Aorta (tissue), 5 donors: Measurements from ENCODE around the gene PABPC1L. TPM values are rescaled to one million over a fixed set of nuclear protein-coding genes. Genes with fewer than 3 reads are reported as not detected.

ENCODE experiments used
- ATAC-seq: fragments of 200-7000 bp; cut with Tn5 transposase; one replicate; pipeline ENCODE4 v1.9.1; 2022; ENCODE audit warnings: moderate library complexity; ENCODE audit not compliant: low FRiP score
- DNase-seq, 2 donors: peaks; one replicate each; pipeline ENCODE4 v3.0.0-alpha.2; 2020
- H3K27ac ChIP-seq, 2 donors: one replicate each; pipeline ENCODE4 v1.5.1; 2013; ENCODE audit warnings: low read length in 2 of 2, mild to moderate bottlenecking in 2 of 2, moderate library complexity in 2 of 2, control low read depth in 1 of 2, inconsistent platforms in 1 of 2, low read depth in 1 of 2
- H3K27me3 ChIP-seq, 2 donors: one replicate each; pipeline ENCODE4 v1.6.1; 2013; ENCODE audit warnings: control low read depth in 1 of 2, low read length in 1 of 2, mild to moderate bottlenecking in 1 of 2, moderate library complexity in 1 of 2; ENCODE audit not compliant: insufficient read depth in 2 of 2, control insufficient read depth in 1 of 2
- H3K36me3 ChIP-seq, 2 donors: one replicate each; pipeline ENCODE4 v1.6.1; 2013; ENCODE audit warnings: control low read depth in 1 of 2, low read length in 1 of 2, mild to moderate bottlenecking in 1 of 2; ENCODE audit not compliant: insufficient read depth in 2 of 2, control insufficient read depth in 1 of 2
- H3K4me1 ChIP-seq, 2 donors: one replicate each; pipeline ENCODE4 v1.6.1; 2013; ENCODE audit warnings: low read length in 2 of 2, control low read depth in 1 of 2, mild to moderate bottlenecking in 1 of 2, moderate library complexity in 1 of 2; ENCODE audit not compliant: insufficient read depth in 2 of 2, control insufficient read depth in 1 of 2
- H3K4me3 ChIP-seq, 2 donors: one replicate each; pipeline ENCODE4 v1.5.1; 2013; ENCODE audit warnings: low read length in 2 of 2, control low read depth in 1 of 2, mild to moderate bottlenecking in 1 of 2
- H3K9me3 ChIP-seq: one replicate; pipeline ENCODE4 v1.6.1; 2013; ENCODE audit warnings: mild to moderate bottlenecking, low read length; ENCODE audit not compliant: control insufficient read depth
- WGBS, 2 donors: extraction: QIAGEN DNeasy Blood & Tissue Kit; methylation state at CpG; one replicate each; pipeline ENCODE4 v1.1.7; 2013; 5-methylcytosine and 5-hydroxymethylcytosine counted together
- intact Hi-C, 2 donors: fragments of 100-400 bp; cut with DNase I; formaldehyde crosslinking; loops; one replicate each; pipeline versions ENCODE4 v1.14.2 to v1.15.0; 2022
- polyA plus RNA-seq, 2 donors: library from polyadenylated mRNA; stranded (reverse); fragments of 200-250 nt; gene quantifications; one replicate each; pipeline ENCODE4 v1.2.3, GENCODE V29; 2013
- total RNA-seq, 2 donors: library from RNA; stranded (reverse); fragmentation: NEBNext Ultra II Directional; extraction: Animal tissue kit (Norgen Biotek cat#: 25700); gene quantifications; one replicate each; pipeline ENCODE4 v1.2.1, GENCODE V29; 2021
- donor health status: healthy with polysubstance abuse.
- donor health status: Bipolar disorder and iron deficiency.
- donor health status: DM: no; HTN: no; CAD: no.
- donor health status: DM: no; HTN: no; CAD: no.
- donor health status: DM: yes; HTN: yes; CAD: no.

Gene PABPC1L
- total and polyA plus RNA-seq, 4 donors = 1.4 to 77.2 (median 24.4) TPM

GRCh38 chr20:44963325-44964215, 53.7 kb downstream of the PABPC1L start:
- 76% methylated on average over 4 of the region's 4 CpGs for WGBS, 2 donors
- Histone ChIP-seq H3K4me1 (peaks cover 0 to 2% of the 10 kb centered on the region in 2 donors), H3K4me3 (no peak overlapping the region), H3K27me3 (no peaks in the 10 kb centered on the region), H3K36me3 (no peaks in the 10 kb centered on the region), H3K9me3 (no peaks in the 10 kb centered on the region), H3K27ac (no peak overlapping the region)
- DNase-seq = no peak
- intact Hi-C loops = no loop called here
- ATAC-seq = no peak

DNA sequence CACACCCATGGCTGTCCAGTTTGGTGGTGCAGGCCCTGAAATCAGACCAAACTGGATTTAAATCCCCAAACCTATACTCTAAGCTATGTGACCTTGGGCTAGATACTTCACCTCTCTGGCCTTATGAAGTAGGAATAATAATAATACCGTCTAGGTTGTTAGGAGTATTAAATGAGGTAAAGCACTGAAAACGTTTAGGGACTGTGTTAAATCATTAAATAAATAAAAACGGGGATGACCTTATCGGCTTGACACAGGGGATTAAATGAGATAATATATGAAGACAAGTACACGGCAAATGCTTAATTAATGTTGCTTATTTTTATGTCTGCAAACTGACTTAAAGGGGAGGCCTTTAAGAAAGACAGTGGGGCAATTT, 55.8 kb downstream of the PABPC1L start:
- DNase-seq = no peak
- WGBS, 2 donors = 37 to 42% methylated on average over 5 of the region's 5 CpGs
- Histone ChIP-seq H3K4me3 (peak overlapping the region; percentile 43 to 45), H3K27ac (peak overlapping the region in 1 of 2 donors; percentile 83), H3K27me3 (no peaks in the 10 kb centered on the region), H3K9me3 (no peaks in the 10 kb centered on the region), H3K4me1 (peaks cover 0 to 2% of the 10 kb centered on the region in 2 donors), H3K36me3 (no peaks in the 10 kb centered on the region)
- intact Hi-C loops = loop anchor here in 1 of 2 donors (5.0 kb wide), 1 partner anchor 78 kb away; the partner anchor contains the start of gene YWHAB
- no peak for ATAC-seq

GRCh38 chr20:44966030-44966961, 56.4 kb downstream of the PABPC1L start, which contains the start of gene STK4:
Gene STK4, plus strand, starts transcription at chr20:44966512. Its CDS starts 57 bp downstream, at chr20:44966569.
- Histone ChIP-seq H3K27ac (peak within 1 kb of the TSS in 1 of 2 donors; percentile 83), H3K27me3 (no peaks in the 10 kb centered on the region), H3K9me3 (no peaks in the 10 kb centered on the region), H3K36me3 (no peaks in the 10 kb centered on the region), H3K4me1 (peaks cover 0 to 2% of the 10 kb centered on the region in 2 donors), H3K4me3 (peak within 1 kb of the TSS; percentile 45 to 51)
- intact Hi-C loops = loop anchor here in 1 of 2 donors (5.0 kb wide), 1 partner anchor 79 kb away; the partner anchor contains the start of gene YWHAB
- peak; percentile 99 for ATAC-seq
- 1% methylated on average over 68 of the region's 68 CpGs for WGBS, 2 donors
- DNase-seq = peak; percentile 96 to 98

DNA sequence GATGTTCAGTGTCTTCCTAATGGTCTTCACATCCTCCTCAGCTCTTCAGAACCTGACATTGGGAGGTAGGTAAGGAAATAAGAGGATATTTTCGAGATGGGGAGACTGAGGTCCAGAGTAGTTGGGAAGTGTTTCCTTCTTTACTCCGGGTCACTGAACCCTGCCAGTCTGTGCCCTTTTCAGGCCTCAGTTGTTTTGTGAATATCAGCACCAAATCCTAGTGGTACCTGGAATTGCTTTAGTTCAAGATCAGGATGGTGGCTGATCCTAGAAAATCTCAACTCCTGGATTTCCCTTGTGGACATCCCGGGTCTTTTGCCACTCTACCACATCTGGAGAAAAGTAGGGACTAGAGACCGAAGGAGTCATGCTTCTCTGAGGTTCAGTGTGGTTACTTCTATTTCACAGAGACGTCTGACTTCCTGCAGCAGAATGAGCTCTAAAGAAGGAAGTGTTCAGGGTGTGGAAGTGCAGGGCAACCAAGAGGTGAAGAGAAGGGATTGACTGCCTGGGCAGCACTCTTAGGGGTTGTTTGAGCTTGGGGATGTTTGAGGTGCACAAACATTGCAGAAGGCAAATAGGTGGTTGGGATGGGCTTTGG, 57.4 kb downstream of the PABPC1L start:
- Histone ChIP-seq H3K4me1 (peaks cover 0 to 2% of the 10 kb centered on the region in 2 donors), H3K4me3 (no peak overlapping the region), H3K27ac (no peak overlapping the region), H3K27me3 (no peaks in the 10 kb centered on the region), H3K36me3 (no peaks in the 10 kb centered on the region), H3K9me3 (no peaks in the 10 kb centered on the region)
- 41 to 48% methylated on average over 5 of the region's 5 CpGs for WGBS, 2 donors
- intact Hi-C loops = loop anchor here in 1 of 2 donors (5.0 kb wide), 1 partner anchor 80 kb away; the partner anchor contains the start of gene YWHAB
- ATAC-seq (no peak), DNase-seq (no peak)

DNA sequence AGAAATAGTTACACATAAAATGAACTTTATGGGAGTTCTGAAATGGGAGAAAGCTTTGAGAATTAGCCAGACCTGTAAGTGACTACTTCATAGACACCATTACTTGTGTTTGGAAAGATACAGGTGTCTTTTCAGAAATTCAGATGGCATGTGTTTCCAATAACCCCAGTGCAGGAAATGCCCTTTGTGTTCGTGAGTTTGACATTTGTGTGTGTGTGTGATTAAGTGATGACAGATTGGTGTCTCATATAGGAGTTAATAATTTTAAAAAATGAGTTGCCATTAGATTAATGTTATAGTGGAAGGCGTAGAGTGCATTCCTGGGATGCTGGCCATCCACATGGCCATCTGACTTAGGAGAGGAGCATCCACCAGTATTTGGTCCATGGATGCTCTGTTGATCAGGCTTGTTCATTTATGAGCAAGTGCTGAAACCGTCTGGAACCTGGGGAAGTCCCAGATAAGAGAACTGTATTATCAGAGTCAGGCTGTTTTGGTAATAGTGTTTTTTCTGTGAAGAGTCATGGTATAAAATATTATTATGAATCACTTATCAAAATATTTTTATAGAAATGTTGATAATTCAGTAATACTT, 59.5 kb downstream of the PABPC1L start:
- Histone ChIP-seq H3K4me3 (no peak overlapping the region), H3K27ac (no peak overlapping the region), H3K4me1 (peaks cover 0 to 2% of the 10 kb centered on the region in 2 donors), H3K36me3 (peaks cover 0 to 2% of the 10 kb centered on the region in 2 donors), H3K9me3 (no peaks in the 10 kb centered on the region), H3K27me3 (no peaks in the 10 kb centered on the region)
- intact Hi-C loops = loop anchor here in 1 of 2 donors (5.0 kb wide), 1 partner anchor 82 kb away; the partner anchor contains the start of gene YWHAB
- ATAC-seq = no peak
- DNase-seq = no peak
- 47 to 50% methylated on average over 3 of the region's 3 CpGs for WGBS, 2 donors

- 27 to 32% methylated on average over 1 of the region's 1 CpG for WGBS, 2 donors
- H3K4me3 ChIP-seq = no peak overlapping the region
- intact Hi-C loops = no loop called here
- H3K27me3 ChIP-seq = no peaks in the 10 kb centered on the region
- peaks cover 0 to 2% of the 10 kb centered on the region in 2 donors for H3K36me3 ChIP-seq
- no peaks in the 10 kb centered on the region for H3K9me3 ChIP-seq
- peaks cover 0 to 2% of the 10 kb centered on the region in 2 donors for H3K4me1 ChIP-seq
- ATAC-seq (no peak), DNase-seq (no peak)
- no peak overlapping the region for H3K27ac ChIP-seq
Observed at GRCh38 chr20:44970243-44970757, 60.4 kb downstream of the PABPC1L start.

DNA sequence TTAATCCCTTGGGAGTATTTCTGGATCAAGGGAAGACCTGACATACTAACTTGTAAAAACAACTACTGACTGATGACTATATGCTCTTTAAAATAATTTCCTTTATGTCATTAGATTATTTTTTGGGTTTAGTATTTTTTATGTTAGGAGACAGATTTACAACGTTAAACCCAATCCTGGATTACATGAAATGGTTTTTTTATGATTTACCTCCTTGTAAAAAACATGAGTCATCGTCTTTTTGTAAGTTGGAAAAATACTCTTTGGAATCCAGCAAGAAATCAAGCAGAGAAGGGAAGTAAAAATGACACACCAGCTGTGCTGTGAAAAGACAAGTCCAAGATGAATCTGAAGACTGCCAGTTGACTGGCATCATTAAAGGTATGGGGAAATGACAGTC, 63.2 kb downstream of the PABPC1L start:
- Histone ChIP-seq H3K36me3 (peaks cover 0 to 5% of the 10 kb centered on the region in 2 donors), H3K4me3 (no peak overlapping the region)

More for the DNA sequence above, 63.2 kb downstream of the PABPC1L start:
- Histone ChIP-seq H3K4me1 (no peaks in the 10 kb centered on the region), H3K27me3 (no peaks in the 10 kb centered on the region), H3K9me3 (no peaks in the 10 kb centered on the region), H3K27ac (no peak overlapping the region)
- 49 to 64% methylated on average over 2 of the region's 2 CpGs for WGBS, 2 donors
- ATAC-seq (no peak), DNase-seq (no peak)
- intact Hi-C loops = no loop called here
